T-helper 9 cell (primary cell): ENCODE data around the gene SPIN2A.
"Not testable (repeated sequence)": the region's sequence is repeated elsewhere in the genome, so short reads cannot be mapped to it uniquely, and the experiment has no call there.

Source experiments
- DNase-seq: peaks from one replicate; pipeline ENCODE4 v3.0.0-alpha.2; 2020
- total RNA-seq, 2 donors: gene quantifications; one replicate each; lab custom pipeline; 2026; lab: John Stamatoyannopoulos, UW

The SPIN2A gene
- 0 reads per million in 2 donors for total RNA-seq

DNA sequence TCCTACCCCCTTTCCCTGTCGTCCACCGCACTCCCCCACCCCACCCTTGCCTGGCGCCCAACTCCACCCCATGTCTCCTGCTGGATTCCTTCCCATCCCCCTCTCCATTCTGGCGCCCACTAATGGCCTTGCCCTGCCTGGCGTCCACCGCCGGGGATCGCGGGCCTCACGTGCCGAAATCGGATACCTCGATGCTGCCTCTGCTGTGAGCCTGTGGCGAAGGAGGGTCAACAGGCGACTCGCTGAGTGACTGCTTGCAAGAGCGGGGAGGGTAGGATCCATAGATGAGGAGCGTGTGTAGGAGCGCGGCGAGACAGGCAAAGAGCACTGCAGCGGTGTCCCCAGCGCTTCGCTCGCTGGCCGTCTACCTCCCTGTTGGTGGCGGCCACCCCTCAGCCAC, at the start of gene SPIN2A:
SPIN2A (minus strand) TSS at position 325 of the 400 bp plus-strand sequence. CDS start 800 bp downstream, outside the sequence.
- DNase-seq = not testable (repeated sequence)

DNA sequence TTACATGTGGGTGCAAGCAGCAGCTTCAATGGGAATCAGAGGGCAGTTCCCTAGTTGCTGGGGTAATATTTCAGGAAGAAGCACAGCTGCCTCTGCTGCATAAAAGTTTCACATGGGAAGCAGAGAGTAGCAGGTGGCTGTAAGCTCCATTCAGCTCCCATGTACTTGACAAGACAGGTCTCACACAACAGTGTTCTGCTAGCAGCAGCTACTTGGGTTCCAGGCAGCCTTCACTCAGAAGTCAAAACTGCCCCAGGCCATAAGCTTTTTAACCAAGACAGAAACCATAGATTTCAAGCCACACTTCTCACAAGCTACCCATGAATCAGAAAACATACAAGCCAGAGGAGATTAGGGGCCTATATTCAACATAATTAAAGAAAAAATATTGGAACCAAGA, 41.4 kb upstream of the SPIN2A start:
- DNase-seq = no peak

- DNase-seq = no peak
Observed at GRCh38 chrX:57177070-57177469, 39.9 kb upstream of the SPIN2A start.

- no peak for DNase-seq
Observed at GRCh38 chrX:57172544-57172943, 35.3 kb upstream of the SPIN2A start.

GRCh38 chrX:57156397-57157049, 19.3 kb upstream of the SPIN2A start:
- no peak for DNase-seq

GRCh38 chrX:57155171-57155570, 18.0 kb upstream of the SPIN2A start:
- DNase-seq = no peak

DNA sequence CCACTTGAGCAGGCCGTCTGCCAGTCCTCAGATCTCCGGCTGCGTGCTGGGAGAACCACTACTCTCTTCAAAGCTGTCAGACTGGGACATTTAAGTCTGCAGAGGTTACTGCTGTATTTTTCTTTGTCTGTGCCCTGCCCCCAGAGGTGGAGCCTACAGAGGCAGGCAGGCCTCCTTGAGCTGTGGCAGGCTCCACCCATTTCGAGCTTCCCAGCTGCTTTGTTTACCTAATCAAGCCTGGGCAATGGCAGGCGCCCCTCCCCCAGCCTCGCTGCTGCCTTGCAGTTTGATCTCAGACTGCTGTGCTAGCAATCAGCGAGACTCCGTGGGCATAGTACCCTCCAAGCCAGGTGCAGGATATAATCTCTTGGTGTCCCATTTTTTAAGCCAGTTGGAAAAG, 15.0 kb upstream of the SPIN2A start:
- not testable (repeated sequence) for DNase-seq

DNA sequence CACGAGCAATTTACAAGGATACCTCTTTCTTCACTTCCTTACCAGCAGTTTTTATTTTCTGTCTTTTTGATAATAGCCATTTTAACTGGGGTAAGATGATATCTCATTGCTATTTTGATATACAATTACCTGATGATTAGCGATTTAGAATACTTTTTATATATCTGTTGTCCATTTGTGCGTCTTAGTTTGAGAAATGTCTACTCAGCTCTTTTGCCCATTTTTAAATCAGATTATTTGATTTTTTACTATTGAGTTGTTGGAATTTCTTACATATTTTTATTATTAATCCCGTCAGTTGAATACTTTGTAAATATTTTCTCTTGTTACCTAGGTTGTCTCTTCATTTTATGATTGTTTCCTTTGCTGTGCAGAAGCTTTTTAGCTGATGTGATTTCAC, 1.5 kb upstream of the SPIN2A start:
- no peak for DNase-seq

GRCh38 chrX:57137501-57137900, 304 bp upstream of the SPIN2A start:
- no peak for DNase-seq

DNA sequence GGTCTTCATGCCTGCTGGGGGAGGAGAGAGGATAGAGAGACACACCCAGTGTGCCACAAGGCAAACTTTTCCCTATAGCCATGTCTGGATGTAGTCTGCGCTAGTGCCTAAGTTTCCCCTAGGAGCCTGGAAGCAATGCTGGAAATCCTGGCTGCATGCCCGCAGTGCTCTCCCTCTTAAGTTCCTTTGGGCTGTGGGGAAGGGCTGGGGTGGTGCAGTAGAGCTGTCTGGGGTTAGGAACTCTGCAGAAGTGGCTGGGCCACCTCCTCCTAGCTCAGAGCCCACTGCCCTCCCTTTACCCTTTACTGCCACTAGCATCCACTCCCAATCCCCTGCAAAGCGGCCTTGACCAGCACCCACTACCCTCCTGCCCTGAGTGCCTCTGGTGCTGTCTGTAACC, 608 bp downstream of the SPIN2A start:
- not testable (repeated sequence) for DNase-seq

DNA sequence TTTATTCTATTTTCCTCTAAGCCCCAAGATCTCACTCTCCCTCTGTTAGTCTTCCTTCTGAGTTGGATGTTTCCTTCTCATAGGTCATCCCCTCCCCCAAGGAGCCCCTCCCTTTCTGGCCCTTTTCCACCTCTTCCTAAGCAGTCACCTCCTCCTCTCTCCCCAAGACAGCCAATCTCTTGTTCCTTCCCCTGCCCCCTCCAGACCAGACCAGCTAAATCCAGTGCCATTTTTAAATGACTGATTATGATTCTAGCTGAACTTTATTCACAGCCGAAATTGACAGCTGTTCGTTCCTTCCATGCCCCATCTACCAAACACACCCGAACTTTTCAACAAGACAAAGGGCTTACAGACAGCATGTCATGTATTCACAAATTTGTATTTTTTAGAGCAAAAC, 1.9 kb downstream of the SPIN2A start:
- DNase-seq = no peak

- DNase-seq = no peak
Observed at GRCh38 chrX:57134702-57135101, 2.5 kb downstream of the SPIN2A start.

- no peak for DNase-seq
Observed at GRCh38 chrX:57133706-57134105, 3.5 kb downstream of the SPIN2A start.

DNA sequence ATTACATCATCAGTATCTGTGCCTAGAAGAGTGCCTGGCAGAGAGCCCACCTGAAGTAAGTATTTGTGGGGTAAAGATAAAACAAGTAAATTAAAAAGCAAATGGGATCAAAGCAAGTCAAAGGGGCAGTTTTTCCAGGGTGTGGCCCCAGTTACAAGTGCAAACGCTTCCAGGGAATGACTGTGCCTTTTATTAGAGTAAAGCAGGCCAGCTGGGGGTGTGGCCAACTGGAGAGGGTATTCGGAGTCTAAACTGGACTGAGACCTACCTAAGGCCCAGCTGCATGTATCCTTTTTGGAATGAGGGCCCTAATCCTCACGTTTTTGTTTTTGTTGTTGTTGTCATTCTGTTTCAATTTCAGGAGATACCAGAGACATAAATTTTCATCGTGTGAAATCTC, 3.9 kb downstream of the SPIN2A start:
- DNase-seq = not testable (repeated sequence)

GRCh38 chrX:57132046-57132445, 5.2 kb downstream of the SPIN2A start:
- DNase-seq = no peak

DNA sequence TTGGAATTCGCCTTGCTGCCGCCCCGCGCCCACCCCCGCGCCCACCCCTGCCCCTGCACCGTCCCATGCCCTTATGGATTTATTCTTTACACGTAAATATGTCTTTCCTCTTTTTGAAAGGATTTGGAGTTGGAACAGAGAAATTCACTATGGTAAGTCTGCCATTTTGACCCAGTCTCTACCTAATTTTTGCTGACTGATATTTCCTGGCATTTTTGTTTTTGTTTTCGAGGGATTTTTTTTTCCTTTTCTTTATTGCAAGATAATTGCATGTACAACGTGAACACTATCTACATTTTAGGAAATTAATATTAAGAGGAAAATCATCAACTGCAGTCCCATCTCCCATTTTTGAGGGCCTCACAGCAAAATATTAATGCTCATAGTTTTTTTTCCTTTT, 15.4 kb downstream of the SPIN2A start:
- no peak for DNase-seq

GRCh38 chrX:57121162-57121755, 15.9 kb downstream of the SPIN2A start, which contains the start of gene SPIN2B:
TSS of gene SPIN2B (minus strand) at chrX:57121548.
- peak; percentile 52 for DNase-seq

DNA sequence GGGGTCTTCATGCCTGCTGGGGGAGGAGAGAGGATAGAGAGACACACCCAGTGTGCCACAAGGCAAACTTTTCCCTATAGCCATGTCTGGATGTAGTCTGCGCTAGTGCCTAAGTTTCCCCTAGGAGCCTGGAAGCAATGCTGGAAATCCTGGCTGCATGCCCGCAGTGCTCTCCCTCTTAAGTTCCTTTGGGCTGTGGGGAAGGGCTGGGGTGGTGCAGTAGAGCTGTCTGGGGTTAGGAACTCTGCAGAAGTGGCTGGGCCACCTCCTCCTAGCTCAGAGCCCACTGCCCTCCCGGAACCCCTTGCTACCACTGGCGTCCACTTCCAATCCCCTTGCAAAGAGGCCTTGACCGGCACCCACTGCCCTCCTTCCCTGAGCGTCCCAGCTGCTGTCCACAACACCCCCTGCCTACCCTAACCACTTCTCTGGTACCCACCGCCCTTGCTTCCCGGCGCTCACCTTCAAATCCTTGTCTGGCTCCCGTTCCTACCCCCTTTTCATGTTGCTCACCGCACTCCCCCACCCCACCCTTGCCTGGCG, 16.5 kb downstream of the SPIN2A start:
- not testable (repeated sequence) for DNase-seq

DNA sequence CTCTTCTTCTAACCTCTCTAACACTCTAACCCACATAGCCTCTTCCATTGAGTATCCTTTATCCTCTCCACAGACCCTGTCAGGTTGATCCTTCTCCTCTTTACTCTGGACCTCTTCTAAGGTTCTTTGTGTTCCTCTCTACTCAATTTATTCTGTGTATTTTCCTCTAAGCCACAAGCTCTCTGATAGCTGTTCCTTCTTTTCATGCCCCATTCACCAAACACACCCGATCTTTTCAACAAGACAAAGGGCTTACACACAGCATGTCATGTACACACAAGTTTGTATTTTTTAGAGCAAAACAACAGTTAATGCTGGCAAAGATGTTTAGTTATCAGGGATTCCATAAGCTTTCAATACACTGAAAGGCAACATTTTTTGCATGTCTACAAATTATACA, 17.8 kb downstream of the SPIN2A start:
- no peak for DNase-seq

DNA sequence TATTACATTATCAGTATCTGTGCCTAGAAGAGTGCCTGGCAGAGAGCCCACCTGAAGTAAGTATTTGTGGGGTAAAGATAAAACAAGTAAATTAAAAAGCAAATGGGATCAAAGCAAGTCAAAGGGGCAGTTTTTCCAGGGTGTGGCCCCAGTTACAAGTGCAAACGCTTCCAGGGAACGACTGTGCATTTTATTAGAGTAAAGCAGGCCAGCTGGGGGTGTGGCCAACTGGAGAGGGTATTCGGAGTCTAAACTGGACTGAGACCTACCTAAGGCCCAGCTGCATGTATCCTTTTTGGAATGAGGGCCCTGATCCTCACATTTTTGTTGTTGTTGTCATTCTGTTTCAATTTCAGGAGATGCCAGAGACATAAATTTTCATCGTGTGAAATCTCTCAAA, 19.6 kb downstream of the SPIN2A start:
- not testable (repeated sequence) for DNase-seq

DNA sequence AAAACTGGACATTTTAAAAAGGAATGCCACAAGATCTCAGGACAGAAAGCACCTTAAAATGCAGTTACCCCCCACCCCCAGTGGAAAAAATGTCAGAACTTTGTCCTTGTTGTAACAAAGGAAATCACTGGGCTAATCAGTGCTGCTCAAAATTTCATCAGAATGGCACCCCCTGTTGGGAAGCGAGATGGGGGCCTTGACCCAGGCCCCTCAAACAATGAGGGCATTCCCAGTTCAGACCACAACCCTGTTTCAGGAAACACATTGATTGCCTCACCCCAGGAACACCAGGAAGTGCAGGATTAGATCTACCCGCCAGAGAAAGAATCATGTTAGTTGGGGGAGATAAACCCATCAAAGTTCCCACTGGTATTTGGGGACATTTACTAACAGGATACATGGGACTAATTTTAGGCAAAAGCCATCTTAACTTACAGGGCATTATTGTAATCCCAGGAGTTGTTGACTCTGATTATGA, 32.2 kb downstream of the SPIN2A start:
- DNase-seq = no peak

- no peak for DNase-seq
Observed at GRCh38 chrX:57104406-57104805, 32.8 kb downstream of the SPIN2A start.

- no peak for DNase-seq
Observed at GRCh38 chrX:57103489-57103888, 33.7 kb downstream of the SPIN2A start.

- DNase-seq = not testable (repeated sequence)
Observed at GRCh38 chrX:57102918-57103317, 34.3 kb downstream of the SPIN2A start.
